NCI-H460 (cell line): ENCODE measurements around the gene TSPYL2. TPM values are rescaled to one million over a fixed set of nuclear protein-coding genes. Genes with fewer than 3 reads are reported as not detected.

Experiments
- DNase-seq: peaks from one replicate; pipeline ENCODE4 v3.0.0-alpha.2; 2016; ENCODE audit warnings: low read depth; ENCODE audit errors: extremely low read depth
- small RNA-seq, 2 experiments: library from RNA; depleted of rRNA; stranded (forward); fragments of <200 nt; gene quantifications; one replicate each; pipeline ENCODE3, GENCODE V24; 2014
- total RNA-seq: library from RNA; depleted of rRNA; stranded (reverse); fragments of >200 nt; shearing (Covaris generic); gene quantifications from 2 replicates; pipeline ENCODE4 v1.2.3, GENCODE V29; 2014; rRNA removed

Gene TSPYL2
- total RNA-seq, 1 experiment from 2014 or later: 9.9 TPM

GRCh38 chrX:53116101-53116500, 33.9 kb downstream of the TSPYL2 start:
- no peak for DNase-seq

- no peak for DNase-seq
Measured at GRCh38 chrX:53122013-53122412, 39.8 kb downstream of the TSPYL2 start.

DNA sequence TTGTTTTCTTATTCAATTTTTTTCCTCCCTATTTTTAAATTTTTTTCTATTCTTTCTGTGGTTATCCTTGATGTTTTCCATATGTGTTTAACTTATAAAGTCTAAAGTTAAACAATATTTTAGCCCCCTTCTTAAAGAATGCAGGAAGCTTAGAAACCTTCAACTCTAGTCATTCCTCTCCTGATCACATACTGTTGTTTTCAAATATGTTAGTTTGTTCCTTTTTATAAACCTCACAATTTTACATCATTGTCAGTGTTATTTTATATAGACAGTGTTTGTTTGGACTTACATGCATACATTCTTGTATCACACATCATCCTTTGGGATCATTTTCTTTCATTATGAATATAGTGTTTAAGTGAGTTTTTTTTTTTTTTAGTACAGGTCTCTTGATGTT, 43.3 kb downstream of the TSPYL2 start:
- DNase-seq: no peak

DNA sequence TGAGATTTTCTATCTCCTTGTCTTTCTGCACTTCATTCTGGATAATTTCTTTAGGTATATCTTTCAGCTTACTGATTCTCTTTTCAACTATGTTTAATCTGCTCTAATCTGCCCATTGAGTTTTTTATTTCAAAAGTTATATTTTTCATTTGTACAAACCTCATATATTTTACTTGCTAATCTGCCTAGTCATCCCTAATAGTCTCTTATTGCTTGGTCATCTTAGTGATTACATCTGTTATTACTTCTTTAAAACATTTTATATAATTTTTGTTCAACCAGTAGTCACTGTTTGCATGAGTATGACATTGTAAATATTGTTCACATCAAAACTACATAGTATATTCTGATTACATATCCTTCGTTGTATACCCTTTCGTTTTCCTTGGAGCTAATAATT, 44.2 kb downstream of the TSPYL2 start:
- no peak for DNase-seq

DNA sequence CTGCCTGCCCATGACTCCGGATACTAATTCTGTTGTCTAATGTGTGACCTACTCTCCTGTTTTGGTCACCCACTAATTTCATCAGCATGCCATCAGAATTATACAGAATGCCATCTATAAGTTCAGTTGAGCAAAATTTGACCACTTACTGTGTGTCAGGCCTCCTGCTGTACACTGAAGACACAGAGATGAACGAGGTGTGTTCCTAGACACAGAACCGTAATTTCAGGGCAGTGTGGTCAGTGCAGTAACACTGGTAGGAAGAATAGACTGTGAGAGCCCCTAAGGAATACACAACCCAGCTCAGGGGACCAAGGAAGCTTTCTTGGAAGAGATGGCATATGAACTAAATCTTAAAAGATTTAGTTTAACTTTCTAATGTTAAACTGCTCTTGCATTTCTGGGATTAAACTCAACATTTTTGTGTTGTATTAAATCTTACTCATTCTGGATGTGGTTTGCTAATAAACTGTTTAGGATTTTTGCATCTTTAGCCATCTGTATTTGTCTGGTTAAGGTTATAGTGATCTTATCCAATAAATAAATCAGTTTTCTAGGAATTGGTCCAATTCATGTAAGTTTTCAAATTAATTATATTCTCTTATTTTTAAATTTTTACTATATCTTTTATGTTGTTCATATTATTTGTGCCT, 46.1 kb downstream of the TSPYL2 start:
- no peak for DNase-seq

GRCh38 chrX:53133400-53133799, 51.2 kb downstream of the TSPYL2 start:
- no peak for DNase-seq

DNA sequence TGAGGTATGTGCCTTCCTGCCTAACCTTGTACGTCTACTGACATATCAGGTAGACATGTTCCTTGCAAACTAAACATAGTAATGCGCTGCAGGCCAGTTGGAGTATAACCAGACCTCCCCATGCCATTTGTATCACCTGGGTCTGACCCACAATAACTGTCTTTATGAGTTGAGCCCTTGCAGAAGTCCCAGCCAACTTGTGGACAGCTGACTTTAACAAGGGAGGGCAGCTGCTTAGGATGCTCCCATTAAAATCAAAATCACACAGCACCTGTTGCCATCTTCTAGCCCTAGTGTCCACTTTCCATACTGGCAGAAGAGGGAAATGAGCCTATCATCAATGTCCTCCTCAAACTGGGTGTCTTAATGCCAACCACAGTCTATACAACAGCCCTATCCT, 53.4 kb downstream of the TSPYL2 start:
- no peak for DNase-seq

Small RNA genes lying within 50 kb of the gene (small RNA-seq; reads per million reads assigned to genes)
- gene AL591212.2: 0 to 0.06 reads per million in 2 experiments

Other genes starting within 250 kb of the TSPYL2 start
- gene XAGE3, start 214.3 kb upstream of the TSPYL2 start, total RNA-seq: not detected in 2 replicates
- gene FAM156B, start 185.0 kb upstream of the TSPYL2 start, total RNA-seq: 40.3 and 43.0 TPM in 2 replicates
- 27.2 and 40.6 TPM in 2 replicates for gene FAM156A, start 123.8 kb upstream of the TSPYL2 start, total RNA-seq
- gene GPR173, start 33.6 kb upstream of the TSPYL2 start, total RNA-seq: 0.46 and 1.2 TPM in 2 replicates
- gene KANTR, start 11.8 kb downstream of the TSPYL2 start, total RNA-seq: 6.4 and 8.0 TPM in 2 replicates
- 65.5 and 78.6 TPM in 2 replicates for gene KDM5C, start 142.8 kb downstream of the TSPYL2 start, total RNA-seq
- 15.6 and 18.9 TPM in 2 replicates for gene IQSEC2, start 199.2 kb downstream of the TSPYL2 start, total RNA-seq